Ishikawa (cell line): Measurements from ENCODE around the gene PEPD.

Experiments used
- CEBPB ChIP-seq: IDR thresholded peaks from 2 replicates; pipeline ENCODE4 v1.6.1; 2012
- CREB1 ChIP-seq: IDR thresholded peaks from 2 replicates; pipeline ENCODE4 v1.6.1; 2012; ENCODE audit warnings: low read depth
- EGR1 ChIP-seq: IDR thresholded peaks from 2 replicates; pipeline ENCODE4 v1.6.1; 2012
- EP300 ChIP-seq: IDR thresholded peaks from 2 replicates; pipeline ENCODE4 v1.6.1; 2012; ENCODE audit warnings: borderline replicate concordance
- FOXM1 ChIP-seq: IDR thresholded peaks from 2 replicates; pipeline ENCODE4 v1.6.1; 2012; ENCODE audit warnings: low read depth, borderline replicate concordance
- NFIC ChIP-seq: IDR thresholded peaks from 2 replicates; pipeline ENCODE4 v1.6.1; 2012
- RAD21 ChIP-seq: IDR thresholded peaks from 2 replicates; pipeline ENCODE4 v1.6.1; 2012; ENCODE audit warnings: low read depth
- TAF1 ChIP-seq: IDR thresholded peaks from 2 replicates; pipeline ENCODE4 v1.6.1; 2012; ENCODE audit warnings: low read depth, mild to moderate bottlenecking
- TCF12 ChIP-seq: IDR thresholded peaks from 2 replicates; pipeline ENCODE4 v1.6.1; 2012; ENCODE audit warnings: low read depth
- TEAD4 ChIP-seq: IDR thresholded peaks from 2 replicates; pipeline ENCODE4 v1.6.1; 2012
- YY1 ChIP-seq: IDR thresholded peaks from 2 replicates; pipeline ENCODE4 v1.6.1; 2012; ENCODE audit warnings: low read depth
- ZBTB7A ChIP-seq: IDR thresholded peaks from 2 replicates; pipeline ENCODE4 v1.6.1; 2012; ENCODE audit warnings: low read depth
- TF ChIP-seq, protein P1 (sequence below): IDR thresholded peaks from 2 replicates; pipeline ENCODE4 v1.6.1; 2012
- TF ChIP-seq, protein P2 (sequence below): IDR thresholded peaks from 2 replicates; pipeline ENCODE4 v1.6.1; 2012
- TF ChIP-seq, protein P3 (sequence below): IDR thresholded peaks from 2 replicates; pipeline ENCODE4 v1.6.1; 2012; ENCODE audit warnings: low read depth, mild to moderate bottlenecking

Gene PEPD

DNA sequence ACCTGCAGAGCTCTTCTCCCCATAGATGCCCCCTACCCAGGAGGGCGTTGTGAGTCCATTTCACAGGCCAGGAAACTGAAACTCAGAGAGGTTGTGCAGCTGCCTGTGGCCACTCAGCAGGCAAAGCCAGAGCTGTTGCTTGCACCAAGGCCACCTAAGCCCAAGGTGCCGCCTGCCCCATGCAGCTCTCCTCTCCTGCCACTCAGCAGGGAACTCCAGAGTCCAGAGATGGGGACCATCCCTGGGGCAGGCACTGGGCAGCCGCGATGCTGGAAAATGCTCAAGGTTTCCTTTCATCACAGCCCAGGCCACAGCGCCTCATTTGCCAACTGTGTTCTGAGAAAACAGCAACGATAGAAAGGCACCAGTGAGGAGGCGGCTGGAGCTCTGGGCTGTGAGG is 41.0 kb upstream of the PEPD start:
- TF ChIP-seq CEBPB (no peak), ZBTB7A (no peak), TAF1 (no peak), TEAD4 (no peak), EP300 (no peak), FOXM1 (no peak), NFIC (no peak), EGR1 (no peak), YY1 (no peak)
- TF ChIP-seq, protein P1, sequence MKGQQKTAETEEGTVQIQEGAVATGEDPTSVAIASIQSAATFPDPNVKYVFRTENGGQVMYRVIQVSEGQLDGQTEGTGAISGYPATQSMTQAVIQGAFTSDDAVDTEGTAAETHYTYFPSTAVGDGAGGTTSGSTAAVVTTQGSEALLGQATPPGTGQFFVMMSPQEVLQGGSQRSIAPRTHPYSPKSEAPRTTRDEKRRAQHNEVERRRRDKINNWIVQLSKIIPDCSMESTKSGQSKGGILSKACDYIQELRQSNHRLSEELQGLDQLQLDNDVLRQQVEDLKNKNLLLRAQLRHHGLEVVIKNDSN = no peak
- TF ChIP-seq, protein P2, sequence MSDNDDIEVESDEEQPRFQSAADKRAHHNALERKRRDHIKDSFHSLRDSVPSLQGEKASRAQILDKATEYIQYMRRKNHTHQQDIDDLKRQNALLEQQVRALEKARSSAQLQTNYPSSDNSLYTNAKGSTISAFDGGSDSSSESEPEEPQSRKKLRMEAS = no peak
- TF ChIP-seq, protein P3, sequence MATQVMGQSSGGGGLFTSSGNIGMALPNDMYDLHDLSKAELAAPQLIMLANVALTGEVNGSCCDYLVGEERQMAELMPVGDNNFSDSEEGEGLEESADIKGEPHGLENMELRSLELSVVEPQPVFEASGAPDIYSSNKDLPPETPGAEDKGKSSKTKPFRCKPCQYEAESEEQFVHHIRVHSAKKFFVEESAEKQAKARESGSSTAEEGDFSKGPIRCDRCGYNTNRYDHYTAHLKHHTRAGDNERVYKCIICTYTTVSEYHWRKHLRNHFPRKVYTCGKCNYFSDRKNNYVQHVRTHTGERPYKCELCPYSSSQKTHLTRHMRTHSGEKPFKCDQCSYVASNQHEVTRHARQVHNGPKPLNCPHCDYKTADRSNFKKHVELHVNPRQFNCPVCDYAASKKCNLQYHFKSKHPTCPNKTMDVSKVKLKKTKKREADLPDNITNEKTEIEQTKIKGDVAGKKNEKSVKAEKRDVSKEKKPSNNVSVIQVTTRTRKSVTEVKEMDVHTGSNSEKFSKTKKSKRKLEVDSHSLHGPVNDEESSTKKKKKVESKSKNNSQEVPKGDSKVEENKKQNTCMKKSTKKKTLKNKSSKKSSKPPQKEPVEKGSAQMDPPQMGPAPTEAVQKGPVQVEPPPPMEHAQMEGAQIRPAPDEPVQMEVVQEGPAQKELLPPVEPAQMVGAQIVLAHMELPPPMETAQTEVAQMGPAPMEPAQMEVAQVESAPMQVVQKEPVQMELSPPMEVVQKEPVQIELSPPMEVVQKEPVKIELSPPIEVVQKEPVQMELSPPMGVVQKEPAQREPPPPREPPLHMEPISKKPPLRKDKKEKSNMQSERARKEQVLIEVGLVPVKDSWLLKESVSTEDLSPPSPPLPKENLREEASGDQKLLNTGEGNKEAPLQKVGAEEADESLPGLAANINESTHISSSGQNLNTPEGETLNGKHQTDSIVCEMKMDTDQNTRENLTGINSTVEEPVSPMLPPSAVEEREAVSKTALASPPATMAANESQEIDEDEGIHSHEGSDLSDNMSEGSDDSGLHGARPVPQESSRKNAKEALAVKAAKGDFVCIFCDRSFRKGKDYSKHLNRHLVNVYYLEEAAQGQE = no peak

DNA sequence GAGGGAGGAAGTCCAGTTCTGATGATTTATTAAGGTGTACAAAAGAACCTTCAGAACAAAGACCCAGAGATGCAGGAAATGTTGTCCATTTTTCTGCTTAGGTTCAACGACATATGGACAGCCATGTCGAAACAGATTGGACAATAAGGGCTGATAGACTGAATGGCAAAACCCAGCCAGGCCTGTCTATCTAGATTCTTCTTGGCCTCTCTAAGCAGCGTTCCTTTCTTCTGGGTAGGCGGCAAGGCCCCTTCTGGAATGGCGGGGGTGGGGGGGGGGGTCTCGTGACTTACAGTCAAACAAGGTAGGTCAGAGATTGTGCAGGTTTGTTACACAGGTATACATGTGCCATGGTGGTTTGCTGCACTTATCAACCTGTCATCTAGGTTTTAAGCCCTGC is 39.7 kb upstream of the PEPD start:
- no peak for TF ChIP-seq CREB1
- no peak for TF ChIP-seq YY1
- no peak for TF ChIP-seq TCF12
- TF ChIP-seq, protein P2 = no peak
- TF ChIP-seq NFIC = no peak
- TF ChIP-seq EP300 = no peak
- TF ChIP-seq, protein P1 = no peak
- no peak for TF ChIP-seq FOXM1
- no peak for TF ChIP-seq ZBTB7A
- TF ChIP-seq, protein P3 = no peak
- no peak for TF ChIP-seq TAF1

DNA sequence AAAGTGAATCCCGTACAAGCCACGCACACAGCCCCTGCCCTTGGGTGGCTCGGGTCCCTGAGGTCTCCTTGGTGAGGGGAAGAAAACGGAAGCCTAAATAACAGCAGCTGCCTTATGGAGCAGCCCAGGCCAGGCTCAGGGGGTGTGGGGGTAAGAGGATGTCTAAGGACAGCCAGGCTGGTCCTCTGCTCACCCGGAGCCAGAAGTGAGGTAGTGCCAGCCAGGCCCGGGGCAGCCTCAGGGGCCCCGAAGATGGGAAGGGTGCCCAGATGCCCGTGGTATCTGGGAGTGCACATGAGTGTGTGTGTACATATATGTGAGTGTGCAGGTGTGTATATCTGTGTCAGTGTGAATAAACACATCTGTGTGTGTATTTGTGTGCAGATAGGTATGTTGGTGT is 38.4 kb upstream of the PEPD start:
- TF ChIP-seq TEAD4 = no peak
- TF ChIP-seq CREB1 = no peak
- TF ChIP-seq TCF12 = no peak
- TF ChIP-seq NFIC = no peak
- no peak for TF ChIP-seq TAF1
- no peak for TF ChIP-seq ZBTB7A
- no peak for TF ChIP-seq FOXM1
- TF ChIP-seq, protein P3 = no peak
- no peak for TF ChIP-seq YY1
- TF ChIP-seq, protein P2 = no peak

DNA sequence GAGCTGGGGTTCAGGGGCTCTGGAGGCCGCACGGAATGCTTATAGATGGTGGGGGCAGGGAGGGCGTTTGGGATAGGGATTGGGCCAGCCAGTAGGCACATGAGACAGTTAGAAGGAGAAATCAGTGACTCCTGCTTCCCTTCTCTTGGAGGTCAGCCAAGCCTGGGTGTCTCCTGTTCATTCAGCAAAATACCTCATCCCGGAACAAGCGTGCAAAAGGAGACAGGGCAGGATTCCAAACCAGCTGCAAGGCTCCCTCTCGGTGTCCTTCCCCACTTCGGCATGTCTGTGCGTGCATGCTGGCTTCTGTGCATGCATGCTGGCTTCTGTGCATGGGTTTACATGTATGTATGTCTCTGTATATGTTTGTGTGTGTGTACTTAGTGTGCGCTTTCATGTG is 37.3 kb upstream of the PEPD start:
- TF ChIP-seq NFIC = no peak
- TF ChIP-seq, protein P2 = no peak
- TF ChIP-seq TAF1 = no peak
- TF ChIP-seq YY1 = no peak
- TF ChIP-seq, protein P3 = no peak
- no peak for TF ChIP-seq RAD21
- TF ChIP-seq CEBPB = no peak
- TF ChIP-seq FOXM1 = no peak
- TF ChIP-seq CREB1 = no peak
- no peak for TF ChIP-seq TCF12
- no peak for TF ChIP-seq ZBTB7A
- TF ChIP-seq, protein P1 = no peak
- TF ChIP-seq TEAD4 = no peak
- TF ChIP-seq EGR1 = no peak
- no peak for TF ChIP-seq EP300
